Activated naive CD8-positive, alpha-beta T cell treated with anti-CD3 and anti-CD28 coated beads for 36 hours (primary cell): ENCODE results near the gene HERC6. TPM values are rescaled to one million over a fixed set of nuclear protein-coding genes. Genes with fewer than 3 reads are reported as not detected.
A peak's percentile ranks its signal among the peaks of the same experiment; 100 is the strongest.
"Not testable (repeated sequence)": the region's sequence is repeated elsewhere in the genome, so short reads cannot be mapped to it uniquely, and the experiment has no call there.

Experiments
- DNase-seq: peaks from one replicate; pipeline ENCODE4 v3.0.0; 2021
- H3K27ac Mint-ChIP-seq: one replicate; pipeline ENCODE4 v1.8.0; 2022; ENCODE audit warnings: mild to moderate bottlenecking, moderate library complexity, mixed read lengths
- H3K27me3 Mint-ChIP-seq: one replicate; pipeline ENCODE4 v1.8.0; 2022; ENCODE audit warnings: mild to moderate bottlenecking, mixed read lengths
- H3K36me3 Mint-ChIP-seq: one replicate; pipeline ENCODE4 v1.8.0; 2021; ENCODE audit warnings: mild to moderate bottlenecking, mixed read lengths
- H3K4me1 Mint-ChIP-seq: one replicate; pipeline ENCODE4 v1.8.0; 2021; ENCODE audit warnings: mixed read lengths
- H3K4me3 Mint-ChIP-seq: one replicate; pipeline ENCODE4 v1.8.0; 2022; ENCODE audit warnings: mild to moderate bottlenecking, moderate library complexity, mixed read lengths
- H3K9me3 Mint-ChIP-seq: one replicate; pipeline ENCODE4 v1.8.0; 2022; ENCODE audit warnings: mixed read lengths
- total RNA-seq, 2 experiments: library from RNA; stranded (reverse); gene quantifications; one replicate each; pipeline ENCODE4 v1.2.3, GENCODE V29; 2021

HERC6 gene
- total RNA-seq, 2 experiments from 2014 or later: 6.4 to 6.6 TPM

DNA sequence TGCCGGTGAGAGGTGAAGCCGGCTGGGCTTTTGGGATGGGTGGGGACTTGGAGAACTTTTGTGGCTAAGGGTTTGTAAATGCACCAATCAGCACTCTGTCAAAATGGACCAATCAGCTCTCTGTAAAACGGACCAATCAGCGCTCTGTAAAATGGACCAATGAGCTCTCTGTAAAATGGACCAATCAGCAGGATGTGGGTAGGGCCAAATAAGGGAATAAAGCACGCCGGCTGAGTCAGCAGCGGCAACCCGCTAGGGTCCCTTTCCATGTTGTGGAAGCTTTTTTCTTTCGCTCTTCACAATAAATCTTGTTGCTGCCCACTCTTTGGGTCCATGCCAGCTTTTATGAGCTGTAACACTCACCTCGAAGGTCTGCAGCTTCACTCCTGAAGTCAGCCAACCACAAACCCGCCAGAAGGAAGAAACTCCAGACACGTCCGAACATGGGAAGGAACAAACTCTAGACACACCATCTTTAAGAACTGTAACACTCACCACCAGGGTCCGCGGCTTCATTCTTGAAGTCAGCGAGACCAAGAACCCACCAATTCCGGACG is 17.4 kb upstream of the HERC6 start:
- not testable (repeated sequence) for H3K27ac Mint-ChIP-seq, H3K4me3 Mint-ChIP-seq, H3K9me3 Mint-ChIP-seq, H3K4me1 Mint-ChIP-seq, DNase-seq, H3K36me3 Mint-ChIP-seq, H3K27me3 Mint-ChIP-seq

DNA sequence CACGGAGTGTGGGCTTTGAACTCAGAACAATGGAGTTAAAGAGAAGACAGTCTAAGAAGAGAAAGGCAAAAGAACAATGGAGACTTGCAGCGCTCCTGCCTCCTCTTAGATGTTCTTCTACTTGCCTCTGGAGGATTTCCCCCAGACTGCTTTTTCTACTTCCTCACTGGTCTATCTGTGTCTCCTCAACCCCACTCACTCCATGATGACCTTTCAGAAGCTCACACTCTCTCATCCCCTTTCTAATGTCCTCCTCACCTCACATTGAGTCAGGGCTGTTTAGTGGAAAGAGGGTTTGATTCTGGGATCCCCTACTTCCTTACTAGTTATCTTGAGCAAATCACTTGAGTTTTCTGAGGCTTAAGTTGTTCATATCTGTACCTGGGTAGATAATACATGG is 12.2 kb upstream of the HERC6 start:
- Mint-ChIP-seq H3K36me3 (no peaks in the 10 kb centered on the region), H3K4me3 (no peak overlapping the region), H3K4me1 (peaks cover 5% of the 10 kb centered on the region), H3K27me3 (no peaks in the 10 kb centered on the region), H3K27ac (no peak overlapping the region), H3K9me3 (peaks cover 7% of the 10 kb centered on the region)
- DNase-seq: no peak

DNA sequence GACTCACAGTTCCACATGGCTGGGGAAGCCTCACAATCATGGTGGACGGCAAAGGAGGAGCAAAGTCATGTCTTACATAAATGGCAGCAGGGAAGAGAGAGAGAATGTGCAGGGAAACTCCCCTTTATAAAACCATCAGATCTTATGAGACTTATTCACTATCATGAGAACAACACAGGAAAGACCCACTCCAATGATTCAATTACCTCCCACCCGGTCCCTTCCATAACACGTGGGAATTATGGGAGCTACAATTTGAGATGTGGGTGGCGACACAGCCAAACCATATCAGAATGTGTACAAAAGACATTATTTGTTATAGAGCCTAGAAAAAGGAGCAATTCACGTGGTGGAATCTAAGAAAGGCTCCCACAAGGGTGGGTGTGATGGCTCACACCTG is 10.8 kb upstream of the HERC6 start:
- Mint-ChIP-seq H3K27me3 (no peaks in the 10 kb centered on the region), H3K4me1 (peaks cover 5% of the 10 kb centered on the region), H3K4me3 (no peak overlapping the region), H3K9me3 (peaks cover 7% of the 10 kb centered on the region), H3K27ac (no peak overlapping the region), H3K36me3 (no peaks in the 10 kb centered on the region)
- DNase-seq: no peak

DNA sequence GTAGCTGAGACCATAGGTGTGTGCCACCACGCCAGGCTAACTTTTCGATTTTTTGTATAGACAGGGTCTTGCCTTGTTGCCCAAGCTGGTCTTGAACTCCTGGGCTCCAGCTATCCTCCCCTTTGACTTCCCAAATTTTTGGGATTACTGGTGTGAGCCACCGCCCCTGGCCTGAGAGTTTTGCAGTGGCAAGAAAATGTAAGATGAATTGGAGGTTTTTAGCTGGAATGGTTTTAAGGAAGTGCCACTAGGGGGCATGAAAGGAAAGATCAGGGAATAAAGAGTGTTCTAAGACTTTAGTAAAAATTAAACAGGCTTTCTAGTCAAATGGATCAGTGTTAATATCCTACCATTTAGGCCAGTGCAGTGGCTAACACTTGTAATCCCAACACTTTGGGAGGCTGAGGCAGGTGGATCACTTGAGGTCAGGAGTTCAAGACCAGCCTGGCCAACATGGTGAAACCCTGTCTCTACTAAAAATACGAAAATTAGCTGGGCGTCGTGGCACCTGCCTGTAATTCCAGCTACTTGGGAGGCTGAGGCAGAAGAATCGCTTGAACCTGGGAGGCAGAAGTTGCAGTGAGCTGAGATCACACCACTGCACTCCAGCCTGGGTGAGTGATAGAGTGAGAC is 9.4 kb upstream of the HERC6 start:
- not testable (repeated sequence) for H3K9me3 Mint-ChIP-seq, H3K4me3 Mint-ChIP-seq, H3K4me1 Mint-ChIP-seq, H3K27ac Mint-ChIP-seq, DNase-seq, H3K36me3 Mint-ChIP-seq, H3K27me3 Mint-ChIP-seq

DNA sequence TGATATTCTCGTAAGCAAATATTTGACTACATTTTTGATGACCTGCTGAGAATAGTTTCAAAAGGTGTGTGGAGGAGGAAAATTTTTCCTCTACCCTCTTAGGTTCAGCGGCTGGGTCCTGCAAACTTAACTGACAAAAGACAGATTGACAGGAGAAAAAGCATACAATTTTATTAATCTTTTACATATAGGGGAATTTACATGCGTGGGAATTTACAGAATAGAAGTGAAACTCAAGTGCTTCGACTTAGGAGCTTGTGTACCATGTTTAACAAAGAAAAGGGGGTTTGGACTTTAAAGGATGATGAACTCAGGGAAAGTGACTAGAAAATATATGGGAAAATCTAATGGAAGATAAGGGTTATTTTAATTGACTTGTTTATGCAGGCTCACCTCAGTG is 2.5 kb downstream of the HERC6 start:
- Mint-ChIP-seq H3K27me3 (no peaks in the 10 kb centered on the region), H3K9me3 (peaks cover 5% of the 10 kb centered on the region), H3K4me1 (peaks cover 35% of the 10 kb centered on the region), H3K4me3 (no peak overlapping the region), H3K36me3 (peaks cover 12% of the 10 kb centered on the region), H3K27ac (peak overlapping the region; percentile 64)
- no peak for DNase-seq

GRCh38 chr4:88382621-88383020 is 4.0 kb downstream of the HERC6 start:
- Mint-ChIP-seq H3K27ac (peak overlapping the region; percentile 95), H3K9me3 (peaks cover 5% of the 10 kb centered on the region)
- DNase-seq: peak; percentile 43

GRCh38 chr4:88390128-88390527 is 11.5 kb downstream of the HERC6 start:
- no peak overlapping the region for H3K27ac Mint-ChIP-seq
- DNase-seq: no peak
- H3K36me3 Mint-ChIP-seq: peaks cover 12% of the 10 kb centered on the region
- H3K4me3 Mint-ChIP-seq: no peak overlapping the region
- no peaks in the 10 kb centered on the region for H3K9me3 Mint-ChIP-seq
- H3K27me3 Mint-ChIP-seq: no peaks in the 10 kb centered on the region
- H3K4me1 Mint-ChIP-seq: peaks cover 3% of the 10 kb centered on the region

More at GRCh38 chr4:88382621-88383020, 4.0 kb downstream of the HERC6 start:
- Mint-ChIP-seq H3K27me3 (no peaks in the 10 kb centered on the region), H3K36me3 (peaks cover 20% of the 10 kb centered on the region), H3K4me1 (peaks cover 36% of the 10 kb centered on the region), H3K4me3 (peak overlapping the region; percentile 50)

- no peak overlapping the region for H3K4me3 Mint-ChIP-seq
- H3K27ac Mint-ChIP-seq: no peak overlapping the region
- no peaks in the 10 kb centered on the region for H3K9me3 Mint-ChIP-seq
- H3K36me3 Mint-ChIP-seq: peaks cover 9% of the 10 kb centered on the region
- no peak for DNase-seq
- H3K27me3 Mint-ChIP-seq: no peaks in the 10 kb centered on the region
- H3K4me1 Mint-ChIP-seq: peaks cover 2% of the 10 kb centered on the region
These were observed 13.1 kb downstream of the HERC6 start for GRCh38 chr4:88391703-88392102.

- no peaks in the 10 kb centered on the region for H3K36me3 Mint-ChIP-seq
- H3K27ac Mint-ChIP-seq: no peak overlapping the region
- no peaks in the 10 kb centered on the region for H3K27me3 Mint-ChIP-seq
- no peak for DNase-seq
- H3K4me3 Mint-ChIP-seq: no peak overlapping the region
- H3K9me3 Mint-ChIP-seq: no peaks in the 10 kb centered on the region
- peaks cover under 1% of the 10 kb centered on the region for H3K4me1 Mint-ChIP-seq
These were observed 18.0 kb downstream of the HERC6 start for GRCh38 chr4:88396681-88397080.

DNA sequence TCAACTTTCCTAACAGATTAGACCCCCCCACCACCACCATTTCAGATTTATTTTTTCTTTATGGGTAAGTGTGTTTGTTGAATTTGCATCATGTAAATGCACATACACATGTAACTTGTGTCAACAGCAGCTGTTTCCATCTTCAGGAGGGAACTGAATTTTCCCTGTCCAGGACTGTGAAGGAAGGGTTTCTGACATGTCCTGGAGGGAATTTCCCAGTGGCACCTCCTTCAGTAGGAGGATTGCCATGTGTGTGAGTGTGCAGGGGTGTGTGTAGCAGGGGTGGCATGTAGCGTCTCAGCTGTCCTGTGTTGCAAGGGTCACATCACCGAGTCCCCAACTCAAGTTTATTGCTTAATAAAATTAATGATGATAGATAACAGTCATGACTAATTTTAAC is 19.7 kb downstream of the HERC6 start:
- no peak overlapping the region for H3K27ac Mint-ChIP-seq
- no peaks in the 10 kb centered on the region for H3K27me3 Mint-ChIP-seq
- no peak for DNase-seq
- H3K36me3 Mint-ChIP-seq: no peaks in the 10 kb centered on the region
- H3K4me3 Mint-ChIP-seq: no peak overlapping the region
- H3K4me1 Mint-ChIP-seq: no peaks in the 10 kb centered on the region
- no peaks in the 10 kb centered on the region for H3K9me3 Mint-ChIP-seq

DNA sequence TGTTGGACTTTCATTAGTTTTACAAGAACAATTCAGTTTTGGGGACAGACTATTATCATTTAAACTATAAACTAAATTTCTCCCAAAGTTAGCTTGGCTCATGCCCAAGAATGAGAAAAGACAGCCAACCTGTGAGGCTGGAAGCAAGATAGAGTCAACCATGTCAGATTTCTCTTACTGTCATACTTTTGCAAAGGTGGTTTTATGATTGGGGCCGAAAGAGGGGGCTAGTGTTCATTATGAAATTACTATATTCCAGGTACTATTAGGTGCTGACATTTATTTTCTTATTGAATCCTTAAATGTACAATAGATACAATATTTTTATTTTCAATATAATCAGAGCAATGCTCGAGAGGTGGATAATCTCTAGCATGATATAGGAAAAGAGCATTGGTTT is 30.6 kb downstream of the HERC6 start:
- Mint-ChIP-seq H3K27ac (no peak overlapping the region), H3K27me3 (no peaks in the 10 kb centered on the region), H3K36me3 (peaks cover 1% of the 10 kb centered on the region), H3K4me1 (peaks cover 9% of the 10 kb centered on the region), H3K4me3 (no peak overlapping the region), H3K9me3 (no peaks in the 10 kb centered on the region)
- DNase-seq: no peak

DNA sequence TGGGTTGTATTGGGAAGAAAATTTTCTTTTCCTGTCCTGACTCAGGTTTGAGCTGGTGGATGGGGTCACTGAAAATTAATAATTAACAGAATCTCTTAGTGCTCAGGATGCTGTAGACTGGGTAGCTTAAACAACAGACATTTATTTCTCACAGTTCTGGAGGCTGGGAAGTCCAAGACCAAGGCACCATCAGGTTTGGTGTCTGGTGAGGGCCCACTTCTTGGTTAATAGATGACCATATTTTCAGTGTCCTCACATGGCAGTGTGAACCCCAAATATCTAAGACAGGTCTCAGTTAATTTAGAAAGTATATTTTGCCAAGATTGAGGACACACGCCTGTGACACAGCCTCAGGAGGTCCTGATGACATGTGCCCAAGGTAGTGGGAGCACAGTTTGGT is 31.1 kb downstream of the HERC6 start:
- peaks cover 2% of the 10 kb centered on the region for H3K36me3 Mint-ChIP-seq
- H3K27ac Mint-ChIP-seq: no peak overlapping the region
- DNase-seq: no peak
- H3K4me1 Mint-ChIP-seq: peaks cover 9% of the 10 kb centered on the region
- H3K9me3 Mint-ChIP-seq: no peaks in the 10 kb centered on the region
- H3K27me3 Mint-ChIP-seq: no peaks in the 10 kb centered on the region
- no peak overlapping the region for H3K4me3 Mint-ChIP-seq

- peaks cover 9% of the 10 kb centered on the region for H3K4me1 Mint-ChIP-seq
- DNase-seq: peak; percentile 7
- H3K36me3 Mint-ChIP-seq: peaks cover 2% of the 10 kb centered on the region
- no peak overlapping the region for H3K4me3 Mint-ChIP-seq
- H3K27me3 Mint-ChIP-seq: no peaks in the 10 kb centered on the region
- no peak overlapping the region for H3K27ac Mint-ChIP-seq
- H3K9me3 Mint-ChIP-seq: no peaks in the 10 kb centered on the region
These were observed 32.9 kb downstream of the HERC6 start for GRCh38 chr4:88411491-88412096.

DNA sequence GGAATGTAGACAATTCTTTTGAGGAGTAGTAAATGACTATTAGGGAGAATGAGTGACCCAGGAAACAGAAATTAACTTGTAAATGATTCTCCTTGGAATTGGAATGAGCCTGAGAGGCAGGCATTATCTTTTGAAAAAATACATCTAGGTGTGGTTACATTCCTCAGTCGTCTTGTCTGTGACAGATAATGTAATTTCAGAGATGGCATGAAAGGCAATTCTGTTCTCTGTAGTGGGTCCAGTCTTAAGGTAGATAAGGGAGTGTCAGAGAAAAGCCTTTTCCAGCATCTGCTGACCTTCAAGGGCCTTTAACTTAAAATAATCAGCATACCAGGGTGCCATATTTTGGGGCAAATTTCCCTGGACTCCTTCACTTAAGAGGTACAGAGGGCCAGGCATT is 35.1 kb downstream of the HERC6 start:
- Mint-ChIP-seq H3K27me3 (no peaks in the 10 kb centered on the region), H3K27ac (no peak overlapping the region), H3K36me3 (peaks cover 2% of the 10 kb centered on the region), H3K9me3 (no peaks in the 10 kb centered on the region), H3K4me3 (no peak overlapping the region), H3K4me1 (peaks cover 9% of the 10 kb centered on the region)
- no peak for DNase-seq

DNA sequence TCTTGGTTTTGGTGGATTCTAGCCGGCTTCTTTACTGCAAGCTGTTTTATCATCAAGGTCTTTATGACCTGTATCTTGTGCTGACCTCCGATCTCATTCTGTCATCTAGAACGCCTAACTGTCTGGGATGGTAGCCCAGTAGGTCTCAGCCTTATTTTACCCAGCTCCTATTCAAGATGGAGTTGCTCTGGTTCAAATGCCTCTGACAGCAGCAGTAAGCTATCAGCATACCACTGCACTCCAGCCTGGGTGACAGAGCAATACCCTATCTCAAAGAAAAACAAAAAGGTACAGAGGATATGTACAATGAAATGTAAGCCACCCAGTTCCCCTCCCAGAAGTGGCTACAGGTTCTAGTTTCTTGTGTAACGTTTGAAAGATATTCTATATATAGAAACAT is 36.1 kb downstream of the HERC6 start:
- H3K36me3 Mint-ChIP-seq: peaks cover 2% of the 10 kb centered on the region
- no peak overlapping the region for H3K27ac Mint-ChIP-seq
- H3K27me3 Mint-ChIP-seq: no peaks in the 10 kb centered on the region
- H3K4me3 Mint-ChIP-seq: no peak overlapping the region
- no peak for DNase-seq
- H3K4me1 Mint-ChIP-seq: peaks cover 9% of the 10 kb centered on the region
- no peaks in the 10 kb centered on the region for H3K9me3 Mint-ChIP-seq

- Mint-ChIP-seq H3K9me3 (no peaks in the 10 kb centered on the region), H3K27me3 (no peaks in the 10 kb centered on the region), H3K27ac (no peak overlapping the region), H3K4me1 (peaks cover 9% of the 10 kb centered on the region), H3K36me3 (peaks cover 2% of the 10 kb centered on the region), H3K4me3 (no peak overlapping the region)
- no peak for DNase-seq
These were observed 37.3 kb downstream of the HERC6 start for GRCh38 chr4:88415982-88416381.
